ENCODE results near the gene CTSO.

The CTSO gene

GRCh38 chr4:155924637-155925036 lies 29.0 kb downstream of the CTSO start:
- H3K4me2 ChIP-seq (ENCODE audit: low read depth, low read length, poor library complexity, severe bottlenecking) = no peak overlapping the region
- no peaks in the 10 kb centered on the region for H4K20me1 ChIP-seq (ENCODE audit: insufficient read depth, low read length, poor library complexity, severe bottlenecking)
- no peaks in the 10 kb centered on the region for H3K4me1 ChIP-seq (ENCODE audit: insufficient read depth, low read length, poor library complexity, severe bottlenecking)
- no peak overlapping the region for H2AFZ ChIP-seq (ENCODE audit: low read length)
- no peaks in the 10 kb centered on the region for H3K27me3 ChIP-seq (ENCODE audit: insufficient read depth, low read length, poor library complexity, severe bottlenecking)
- H3K4me3 ChIP-seq (ENCODE audit: low read length, poor library complexity, severe bottlenecking) = no peak overlapping the region
- no peaks in the 10 kb centered on the region for H3K79me2 ChIP-seq (ENCODE audit: insufficient read depth, low read length)
- H3K9me3 ChIP-seq (ENCODE audit: insufficient read depth, low read depth, low read length) = no peaks in the 10 kb centered on the region
- no peak overlapping the region for H3K9ac ChIP-seq (ENCODE audit: low read depth, low read length, poor library complexity, severe bottlenecking)
- TF ChIP-seq EZH2phosphoT487 (IDR thresholded peaks at IDR 0.05; ENCODE audit: borderline replicate concordance) (no peak), CTCF (conservative IDR thresholded peaks at IDR 0.05; ENCODE audit: low read length) (no peak)
- H3K9me2 ChIP-seq (replicated peaks; ENCODE audit: low read depth, low read length) = no peaks in the 10 kb centered on the region
- no peaks in the 10 kb centered on the region for H3K36me3 ChIP-seq (ENCODE audit: insufficient read depth, low read length)
- H3F3A ChIP-seq (ENCODE audit: low read depth) = no peaks in the 10 kb centered on the region

GRCh38 chr4:155921597-155921996 lies 32.1 kb downstream of the CTSO start:
- Histone ChIP-seq H3K4me2 (ENCODE audit: low read depth, low read length, poor library complexity, severe bottlenecking) (no peak overlapping the region), H2AFZ (ENCODE audit: low read length) (no peak overlapping the region), H3K4me3 (ENCODE audit: low read length, poor library complexity, severe bottlenecking) (no peak overlapping the region), H3K9me2 (replicated peaks; ENCODE audit: low read depth, low read length) (no peaks in the 10 kb centered on the region), H3K27me3 (ENCODE audit: insufficient read depth, low read length, poor library complexity, severe bottlenecking) (no peaks in the 10 kb centered on the region), H3K4me1 (ENCODE audit: insufficient read depth, low read length, poor library complexity, severe bottlenecking) (no peaks in the 10 kb centered on the region), H3K36me3 (ENCODE audit: insufficient read depth, low read length) (no peaks in the 10 kb centered on the region), H4K20me1 (ENCODE audit: insufficient read depth, low read length, poor library complexity, severe bottlenecking) (no peaks in the 10 kb centered on the region), H3K79me2 (ENCODE audit: insufficient read depth, low read length) (no peaks in the 10 kb centered on the region), H3K9ac (ENCODE audit: low read depth, low read length, poor library complexity, severe bottlenecking) (no peak overlapping the region), H3K9me3 (ENCODE audit: insufficient read depth, low read depth, low read length) (no peaks in the 10 kb centered on the region), H3F3A (ENCODE audit: low read depth) (no peaks in the 10 kb centered on the region)
- TF ChIP-seq CTCF (conservative IDR thresholded peaks at IDR 0.05; ENCODE audit: low read length) = no peak
- no peak for TF ChIP-seq EZH2phosphoT487 (IDR thresholded peaks at IDR 0.05; ENCODE audit: borderline replicate concordance)

GRCh38 chr4:155914782-155915181 lies 38.9 kb downstream of the CTSO start:
- no peaks in the 10 kb centered on the region for H3K79me2 ChIP-seq (ENCODE audit: insufficient read depth, low read length)
- no peak overlapping the region for H3K4me2 ChIP-seq (ENCODE audit: low read depth, low read length, poor library complexity, severe bottlenecking)
- no peaks in the 10 kb centered on the region for H3K9me2 ChIP-seq (replicated peaks; ENCODE audit: low read depth, low read length)
- H3K9me3 ChIP-seq (ENCODE audit: insufficient read depth, low read depth, low read length) = no peaks in the 10 kb centered on the region
- H3K36me3 ChIP-seq (ENCODE audit: insufficient read depth, low read length) = no peaks in the 10 kb centered on the region
- H3K4me1 ChIP-seq (ENCODE audit: insufficient read depth, low read length, poor library complexity, severe bottlenecking) = no peaks in the 10 kb centered on the region
- H3K9ac ChIP-seq (ENCODE audit: low read depth, low read length, poor library complexity, severe bottlenecking) = no peak overlapping the region
- no peak overlapping the region for H2AFZ ChIP-seq (ENCODE audit: low read length)
- TF ChIP-seq EZH2phosphoT487 (IDR thresholded peaks at IDR 0.05; ENCODE audit: borderline replicate concordance) (no peak), CTCF (conservative IDR thresholded peaks at IDR 0.05; ENCODE audit: low read length) (no peak)
- H4K20me1 ChIP-seq (ENCODE audit: insufficient read depth, low read length, poor library complexity, severe bottlenecking) = no peaks in the 10 kb centered on the region
- H3F3A ChIP-seq (ENCODE audit: low read depth) = no peaks in the 10 kb centered on the region
- no peak overlapping the region for H3K4me3 ChIP-seq (ENCODE audit: low read length, poor library complexity, severe bottlenecking)
- H3K27me3 ChIP-seq (ENCODE audit: insufficient read depth, low read length, poor library complexity, severe bottlenecking) = no peaks in the 10 kb centered on the region

All from Loucy (cell line).